ENCODE results near the gene EVC2.

DNA sequence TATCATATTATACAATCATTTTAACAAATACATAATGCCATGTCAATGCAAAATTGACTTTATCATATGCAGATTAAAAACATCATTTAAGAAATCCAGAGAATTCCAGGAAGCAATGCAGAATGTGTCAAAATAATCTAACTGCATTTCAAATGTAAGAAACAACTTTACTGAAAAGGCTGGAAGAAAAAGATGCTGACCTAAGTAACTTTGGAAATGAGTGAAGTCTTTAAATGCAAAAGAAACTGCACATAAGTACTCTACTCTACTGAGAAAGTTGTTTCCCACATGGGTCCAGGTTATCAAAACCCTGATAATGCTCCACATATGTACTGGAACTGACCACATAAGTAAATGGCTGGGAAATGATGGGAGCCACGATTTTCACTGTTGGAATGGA is 149.9 kb downstream of the EVC2 start:
- TF ChIP-seq CTCF (conservative IDR thresholded peaks at IDR 0.05 in 1 of 2, IDR thresholded peaks at IDR 0.05 in 1 of 2; ENCODE audit: low read depth in 1 of 2, low read length in 2 of 2) (no peak), EZH2 (IDR thresholded peaks at IDR 0.05; ENCODE audit: low read length, missing control alignments) (no peak)
